Measurements from ENCODE around the gene TMEM39A. TPM values are rescaled to one million over a fixed set of nuclear protein-coding genes. Genes with fewer than 3 reads are reported as not detected.

Gene TMEM39A
- total RNA-seq, 3 donors from 2014 or later, result 30.2 to 53.7 (median 36.4) TPM

DNA sequence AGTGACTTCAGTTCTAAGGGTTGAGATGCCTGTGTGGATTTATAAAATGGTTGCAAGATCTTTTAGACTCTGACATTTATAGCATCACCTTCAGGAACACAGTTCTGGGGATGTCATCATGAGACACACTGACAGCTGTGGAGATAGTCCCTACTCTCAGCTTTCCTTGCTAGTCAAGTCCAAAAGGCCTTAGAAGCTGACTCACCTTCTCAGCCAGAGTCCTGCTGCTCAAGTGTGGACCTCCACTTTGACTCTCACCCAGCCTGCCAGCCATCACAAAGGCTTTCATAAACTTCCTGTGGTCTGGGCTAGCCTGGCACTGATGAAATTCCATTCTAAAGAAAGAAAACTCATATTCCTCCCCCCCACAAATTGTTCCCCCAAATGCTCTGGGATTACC is 44.8 kb downstream of the TMEM39A start:
- no peak overlapping the region for H3K4me3 ChIP-seq
- H3K9me3 ChIP-seq, result no peaks in the 10 kb centered on the region
- H3K36me3 ChIP-seq, result no peaks in the 10 kb centered on the region
- TF ChIP-seq POLR2A (IDR thresholded peaks at IDR 0.05) (no peak), POLR2AphosphoS5 (IDR thresholded peaks at IDR 0.05) (no peak)
- TF ChIP-seq, protein P1, sequence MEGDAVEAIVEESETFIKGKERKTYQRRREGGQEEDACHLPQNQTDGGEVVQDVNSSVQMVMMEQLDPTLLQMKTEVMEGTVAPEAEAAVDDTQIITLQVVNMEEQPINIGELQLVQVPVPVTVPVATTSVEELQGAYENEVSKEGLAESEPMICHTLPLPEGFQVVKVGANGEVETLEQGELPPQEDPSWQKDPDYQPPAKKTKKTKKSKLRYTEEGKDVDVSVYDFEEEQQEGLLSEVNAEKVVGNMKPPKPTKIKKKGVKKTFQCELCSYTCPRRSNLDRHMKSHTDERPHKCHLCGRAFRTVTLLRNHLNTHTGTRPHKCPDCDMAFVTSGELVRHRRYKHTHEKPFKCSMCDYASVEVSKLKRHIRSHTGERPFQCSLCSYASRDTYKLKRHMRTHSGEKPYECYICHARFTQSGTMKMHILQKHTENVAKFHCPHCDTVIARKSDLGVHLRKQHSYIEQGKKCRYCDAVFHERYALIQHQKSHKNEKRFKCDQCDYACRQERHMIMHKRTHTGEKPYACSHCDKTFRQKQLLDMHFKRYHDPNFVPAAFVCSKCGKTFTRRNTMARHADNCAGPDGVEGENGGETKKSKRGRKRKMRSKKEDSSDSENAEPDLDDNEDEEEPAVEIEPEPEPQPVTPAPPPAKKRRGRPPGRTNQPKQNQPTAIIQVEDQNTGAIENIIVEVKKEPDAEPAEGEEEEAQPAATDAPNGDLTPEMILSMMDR (IDR thresholded peaks at IDR 0.05), result no peak
- H3K27ac ChIP-seq, result no peak overlapping the region
- no peak for DNase-seq (ENCODE audit: low spot score in 2 of 2)
- H3K4me1 ChIP-seq, result no peaks in the 10 kb centered on the region
- H3K27me3 ChIP-seq, result no peaks in the 10 kb centered on the region
- intact Hi-C loops (cut with DNase I; ENCODE audit: low total_unique reads), result no loop called here

DNA sequence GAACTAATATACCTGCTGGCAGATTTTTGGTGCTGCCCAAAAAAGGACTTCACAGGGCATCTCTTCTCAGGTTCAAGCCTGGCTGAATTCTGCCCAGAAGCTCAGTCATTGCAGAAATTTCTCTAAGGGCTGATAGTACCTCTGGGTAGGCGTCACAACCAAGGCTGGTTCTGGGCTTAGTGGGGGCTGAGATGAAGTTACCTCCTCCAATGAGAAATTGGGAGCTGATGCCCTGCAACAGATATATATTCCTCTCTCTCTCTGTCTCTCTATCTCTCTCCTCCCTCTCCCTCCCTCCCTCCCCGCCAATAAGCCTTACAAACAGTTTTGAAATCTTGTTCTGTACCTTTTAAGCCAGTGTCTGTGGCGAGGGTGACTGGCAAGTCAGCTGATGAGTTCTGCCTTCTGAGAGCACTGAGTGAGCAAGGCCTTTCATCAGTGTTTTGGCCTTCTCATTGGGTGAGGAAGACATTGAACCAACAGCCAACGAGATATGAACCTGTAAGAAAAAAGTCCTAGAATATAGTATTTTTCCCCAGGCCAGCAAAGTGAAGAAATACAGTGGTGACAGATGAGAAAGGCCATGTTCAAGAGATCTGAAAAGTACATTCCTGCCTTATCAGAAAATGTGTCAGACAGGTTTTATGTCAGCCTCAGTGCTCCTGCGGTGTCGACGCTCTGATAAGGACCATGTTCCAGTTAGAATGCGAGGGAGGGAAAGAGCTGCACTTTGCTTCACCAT is 45.5 kb downstream of the TMEM39A start:
- H3K27me3 ChIP-seq, result no peaks in the 10 kb centered on the region
- no peak overlapping the region for H3K27ac ChIP-seq
- TF ChIP-seq POLR2A (IDR thresholded peaks at IDR 0.05) (no peak), POLR2AphosphoS5 (IDR thresholded peaks at IDR 0.05) (no peak)
- TF ChIP-seq, protein P1 (IDR thresholded peaks at IDR 0.05), result no peak
- H3K9me3 ChIP-seq, result no peaks in the 10 kb centered on the region
- no peaks in the 10 kb centered on the region for H3K36me3 ChIP-seq
- DNase-seq (ENCODE audit: low spot score in 2 of 2), result no peak
- no peaks in the 10 kb centered on the region for H3K4me1 ChIP-seq
- no peak overlapping the region for H3K4me3 ChIP-seq
- intact Hi-C loops (cut with DNase I; ENCODE audit: low total_unique reads), result no loop called here

GRCh38 chr3:119416873-119417272 is 46.5 kb downstream of the TMEM39A start:
- Histone ChIP-seq H3K27me3 (no peaks in the 10 kb centered on the region), H3K27ac (no peak overlapping the region), H3K36me3 (no peaks in the 10 kb centered on the region), H3K4me1 (no peaks in the 10 kb centered on the region), H3K9me3 (no peaks in the 10 kb centered on the region), H3K4me3 (no peak overlapping the region)
- DNase-seq (ENCODE audit: low spot score in 2 of 2), result no peak
- TF ChIP-seq, protein P1 (IDR thresholded peaks at IDR 0.05), result no peak
- no peak for TF ChIP-seq POLR2A (IDR thresholded peaks at IDR 0.05)
- TF ChIP-seq POLR2AphosphoS5 (IDR thresholded peaks at IDR 0.05), result no peak
- intact Hi-C loops (cut with DNase I; ENCODE audit: low total_unique reads), result no loop called here

DNA sequence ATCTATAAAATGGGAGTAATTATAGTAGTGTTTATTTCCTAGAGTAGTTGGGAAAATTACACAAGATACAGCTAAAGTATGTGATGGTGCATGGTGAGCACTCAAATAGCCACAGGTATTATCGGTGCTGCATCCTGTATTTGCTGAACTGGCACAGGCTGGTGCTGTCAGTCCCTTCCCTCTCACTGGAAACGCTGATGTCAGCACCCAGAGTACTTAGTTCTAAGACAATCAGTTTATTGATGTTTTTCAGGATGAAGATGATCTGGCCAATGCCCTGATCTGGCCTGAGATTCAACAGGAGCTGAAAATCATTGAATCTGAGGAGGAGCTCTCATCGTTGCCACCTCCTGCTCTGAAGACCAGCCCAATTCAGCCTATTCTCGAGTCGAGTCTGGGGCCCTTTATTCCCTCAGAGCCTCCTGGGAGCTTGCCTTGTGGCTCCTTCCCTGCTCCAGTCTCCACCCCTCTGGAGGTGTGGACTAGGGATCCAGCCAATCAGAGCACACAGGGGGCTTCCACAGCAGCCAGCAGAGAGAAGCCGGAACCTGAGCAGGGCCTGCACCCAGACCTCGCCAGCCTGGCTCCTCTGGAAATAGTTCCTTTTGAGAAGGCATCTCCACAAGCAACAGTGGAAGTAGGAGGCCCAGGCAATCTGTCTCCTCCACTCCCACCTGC is 49.7 kb downstream of the TMEM39A start:
- Histone ChIP-seq H3K36me3 (no peaks in the 10 kb centered on the region), H3K27me3 (no peaks in the 10 kb centered on the region), H3K4me3 (no peak overlapping the region), H3K4me1 (no peaks in the 10 kb centered on the region), H3K9me3 (no peaks in the 10 kb centered on the region), H3K27ac (no peak overlapping the region)
- intact Hi-C loops (cut with DNase I; ENCODE audit: low total_unique reads), result no loop called here
- TF ChIP-seq POLR2AphosphoS5 (IDR thresholded peaks at IDR 0.05) (no peak), POLR2A (IDR thresholded peaks at IDR 0.05) (no peak)
- TF ChIP-seq, protein P1 (IDR thresholded peaks at IDR 0.05), result no peak
- no peak for DNase-seq (ENCODE audit: low spot score in 2 of 2)

- Histone ChIP-seq H3K36me3 (no peaks in the 10 kb centered on the region), H3K27ac (no peak overlapping the region), H3K4me3 (no peak overlapping the region), H3K9me3 (no peaks in the 10 kb centered on the region), H3K27me3 (no peaks in the 10 kb centered on the region), H3K4me1 (no peaks in the 10 kb centered on the region)
- intact Hi-C loops (cut with DNase I; ENCODE audit: low total_unique reads), result no loop called here
- no peak for DNase-seq (ENCODE audit: low spot score in 2 of 2)
- no peak for TF ChIP-seq POLR2AphosphoS5 (IDR thresholded peaks at IDR 0.05)
- no peak for TF ChIP-seq POLR2A (IDR thresholded peaks at IDR 0.05)
- TF ChIP-seq, protein P1 (IDR thresholded peaks at IDR 0.05), result no peak
Measured at GRCh38 chr3:119409844-119410243, 53.6 kb downstream of the TMEM39A start.

Data from breast epithelium (tissue), 4 donors.